Cardiac muscle cell (in vitro differentiated cells and primary cell): ENCODE data around the gene IFI6. TPM values are rescaled to one million over a fixed set of nuclear protein-coding genes. Genes with fewer than 3 reads are reported as not detected.

Experiments
- DNase-seq, 2 donors: peaks; one replicate each; pipeline versions ENCODE4 v3.0.0 to v3.0.0-alpha.2; 2010 to 2017; ENCODE audit warnings: low read depth in 1 of 2, low spot score in 1 of 2
- H3K27ac ChIP-seq: fragments of 200-600 bp; sonication (generic); 2 replicates; pipeline ENCODE4 v1.5.1; 2016
- H3K27me3 ChIP-seq: fragments of 200-600 bp; sonication (generic); 2 replicates; pipeline ENCODE4 v1.6.0; 2016; ENCODE audit warnings: control low read depth
- H3K36me3 ChIP-seq: fragments of 200-600 bp; sonication (generic); 2 replicates; pipeline ENCODE4 v1.5.1; 2016; ENCODE audit warnings: control low read depth
- H3K4me1 ChIP-seq: fragments of 200-600 bp; sonication (generic); 2 replicates; pipeline ENCODE4 v1.8.1; 2017; ENCODE audit warnings: low read depth, mild to moderate bottlenecking, mixed run types
- H3K4me3 ChIP-seq: fragments of 200-600 bp; sonication (generic); 2 replicates; pipeline ENCODE4 v1.5.1; 2016; ENCODE audit warnings: mild to moderate bottlenecking
- H3K9me3 ChIP-seq: fragments of 200-600 bp; sonication (generic); 2 replicates; pipeline ENCODE4 v1.5.1; 2017; ENCODE audit warnings: low read depth, mild to moderate bottlenecking, control low read depth
- polyA plus RNA-seq: library from polyadenylated mRNA; unstranded; fragments of >200 nt; fragmentation: Nextera tagmentation; extraction: Ambion mirVana; gene quantifications from 2 replicates; pipeline ENCODE4 v1.2.1, GENCODE V29; 2016
- total RNA-seq: library from RNA; depleted of rRNA; stranded (reverse); fragments of >200 nt; gene quantifications from 2 replicates; pipeline ENCODE4 v1.2.3, GENCODE V29; 2016
- TF ChIP-seq, protein P1 (sequence below): IDR thresholded peaks from 2 replicates; pipeline ENCODE4 v1.5.1; 2012; ENCODE audit warnings: low read depth, mild to moderate bottlenecking, low read length

IFI6 gene
- total and polyA plus RNA-seq, 2 experiments from 2014 or later, result 30.4 to 35.2 TPM

DNA sequence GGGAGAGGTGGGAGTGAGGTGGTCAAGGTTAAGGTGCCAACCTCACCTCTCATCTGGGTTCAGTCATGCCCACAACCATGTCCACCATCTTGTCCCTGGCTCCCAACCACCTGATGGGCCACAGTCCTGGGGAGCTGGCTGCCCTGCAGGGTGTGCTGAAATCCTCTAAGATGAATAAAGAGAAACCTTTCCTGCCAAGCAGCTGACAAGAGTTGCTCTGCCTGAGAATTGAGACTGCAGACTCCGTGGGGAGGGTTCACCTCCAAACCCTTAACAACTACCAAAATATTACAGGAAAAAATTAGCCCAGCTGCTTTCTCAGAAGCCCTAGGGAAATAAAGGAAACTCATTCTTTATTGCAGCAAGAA, 21.8 kb downstream of the IFI6 start:
- Histone ChIP-seq H3K36me3 (no peaks in the 10 kb centered on the region), H3K27ac (peak overlapping the region; percentile 24), H3K4me1 (peaks cover 18% of the 10 kb centered on the region), H3K27me3 (no peaks in the 10 kb centered on the region), H3K4me3 (no peak overlapping the region), H3K9me3 (no peaks in the 10 kb centered on the region)
- TF ChIP-seq, protein P1, sequence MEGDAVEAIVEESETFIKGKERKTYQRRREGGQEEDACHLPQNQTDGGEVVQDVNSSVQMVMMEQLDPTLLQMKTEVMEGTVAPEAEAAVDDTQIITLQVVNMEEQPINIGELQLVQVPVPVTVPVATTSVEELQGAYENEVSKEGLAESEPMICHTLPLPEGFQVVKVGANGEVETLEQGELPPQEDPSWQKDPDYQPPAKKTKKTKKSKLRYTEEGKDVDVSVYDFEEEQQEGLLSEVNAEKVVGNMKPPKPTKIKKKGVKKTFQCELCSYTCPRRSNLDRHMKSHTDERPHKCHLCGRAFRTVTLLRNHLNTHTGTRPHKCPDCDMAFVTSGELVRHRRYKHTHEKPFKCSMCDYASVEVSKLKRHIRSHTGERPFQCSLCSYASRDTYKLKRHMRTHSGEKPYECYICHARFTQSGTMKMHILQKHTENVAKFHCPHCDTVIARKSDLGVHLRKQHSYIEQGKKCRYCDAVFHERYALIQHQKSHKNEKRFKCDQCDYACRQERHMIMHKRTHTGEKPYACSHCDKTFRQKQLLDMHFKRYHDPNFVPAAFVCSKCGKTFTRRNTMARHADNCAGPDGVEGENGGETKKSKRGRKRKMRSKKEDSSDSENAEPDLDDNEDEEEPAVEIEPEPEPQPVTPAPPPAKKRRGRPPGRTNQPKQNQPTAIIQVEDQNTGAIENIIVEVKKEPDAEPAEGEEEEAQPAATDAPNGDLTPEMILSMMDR, result no peak
- DNase-seq, result no peak

DNA sequence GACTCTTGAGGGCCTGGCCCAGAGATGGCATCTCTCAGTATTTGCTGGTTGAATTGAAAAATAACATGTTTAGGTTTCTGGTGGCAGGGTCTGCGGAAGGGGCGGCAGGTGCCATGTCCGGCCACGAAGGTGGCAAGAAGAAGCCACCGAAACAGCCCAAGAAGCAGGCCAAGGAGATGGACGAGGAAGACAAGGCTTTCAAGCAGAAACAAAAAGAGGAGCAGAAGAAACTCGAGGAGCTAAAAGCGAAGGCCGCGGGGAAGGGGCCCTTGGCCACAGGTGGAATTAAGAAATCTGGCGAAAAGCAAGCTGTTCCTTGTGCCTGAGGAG, 22.7 kb downstream of the IFI6 start:
- Histone ChIP-seq H3K27me3 (no peaks in the 10 kb centered on the region), H3K27ac (no peak overlapping the region), H3K4me3 (no peak overlapping the region), H3K36me3 (no peaks in the 10 kb centered on the region), H3K4me1 (peaks cover 15% of the 10 kb centered on the region), H3K9me3 (no peaks in the 10 kb centered on the region)
- no peak for DNase-seq
- TF ChIP-seq, protein P1, result no peak

DNA sequence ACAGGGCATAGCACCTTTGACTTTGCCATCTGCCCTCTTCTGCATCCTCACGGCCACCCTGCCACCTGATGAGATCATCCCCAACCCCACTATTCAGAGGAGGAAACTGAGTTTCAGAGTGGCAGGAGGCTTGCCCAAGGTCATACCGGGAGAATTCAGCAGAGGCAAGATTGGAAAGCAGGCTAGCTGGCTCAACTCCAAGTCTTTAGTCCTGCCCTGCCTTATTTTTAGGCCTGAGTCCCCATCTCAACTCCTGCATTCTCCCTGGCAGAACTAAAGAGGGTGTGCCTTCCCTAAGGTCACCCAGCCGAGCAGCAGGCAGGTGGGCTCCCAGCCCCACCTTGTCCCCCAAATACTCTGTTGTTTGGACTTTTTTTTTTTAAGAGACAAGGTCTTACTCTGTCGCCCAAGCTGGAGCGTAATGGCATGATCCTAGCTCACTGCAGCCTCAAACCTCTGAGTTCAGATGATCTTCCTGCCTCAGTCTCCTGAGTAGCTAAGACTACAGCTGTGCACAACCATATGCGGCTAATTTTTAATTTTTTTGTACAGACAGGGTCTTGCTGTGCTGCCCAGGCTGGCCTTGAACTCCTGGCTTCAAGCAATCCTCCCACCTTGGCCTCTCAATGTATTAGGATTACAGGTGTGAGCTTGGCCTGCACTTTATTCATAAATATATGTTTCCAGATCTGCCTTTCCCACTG, 23.2 kb downstream of the IFI6 start:
- H3K27ac ChIP-seq, result no peak overlapping the region
- DNase-seq, result peak; percentile 41 to 51
- TF ChIP-seq, protein P1, result no peak
- no peaks in the 10 kb centered on the region for H3K9me3 ChIP-seq
- H3K4me1 ChIP-seq, result peaks cover 14% of the 10 kb centered on the region
- H3K4me3 ChIP-seq, result no peak overlapping the region
- H3K27me3 ChIP-seq, result no peaks in the 10 kb centered on the region
- no peaks in the 10 kb centered on the region for H3K36me3 ChIP-seq

DNA sequence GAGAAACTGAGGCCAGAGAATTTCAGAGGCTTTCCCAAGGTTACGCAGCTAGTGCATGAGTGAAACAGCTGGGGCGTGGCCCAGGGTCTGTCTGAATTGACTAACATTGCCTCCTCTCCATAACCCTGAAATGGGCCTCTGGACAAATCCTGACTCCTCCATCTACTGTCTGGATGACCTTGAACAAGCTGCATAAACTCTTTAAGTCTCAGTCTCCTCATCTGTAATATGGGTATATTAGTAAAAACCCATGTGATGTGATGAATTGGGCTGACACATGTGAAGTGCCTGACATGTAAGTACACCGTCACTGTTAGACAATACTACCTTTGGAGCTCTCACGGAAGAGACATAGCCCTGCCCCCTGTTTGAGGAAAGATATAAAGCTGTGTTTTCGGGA, 24.7 kb downstream of the IFI6 start:
- H3K27ac ChIP-seq, result no peak overlapping the region
- TF ChIP-seq, protein P1, result no peak
- no peaks in the 10 kb centered on the region for H3K36me3 ChIP-seq
- no peak for DNase-seq
- no peak overlapping the region for H3K4me3 ChIP-seq
- no peaks in the 10 kb centered on the region for H3K27me3 ChIP-seq
- H3K4me1 ChIP-seq, result peaks cover 10% of the 10 kb centered on the region
- no peaks in the 10 kb centered on the region for H3K9me3 ChIP-seq

DNA sequence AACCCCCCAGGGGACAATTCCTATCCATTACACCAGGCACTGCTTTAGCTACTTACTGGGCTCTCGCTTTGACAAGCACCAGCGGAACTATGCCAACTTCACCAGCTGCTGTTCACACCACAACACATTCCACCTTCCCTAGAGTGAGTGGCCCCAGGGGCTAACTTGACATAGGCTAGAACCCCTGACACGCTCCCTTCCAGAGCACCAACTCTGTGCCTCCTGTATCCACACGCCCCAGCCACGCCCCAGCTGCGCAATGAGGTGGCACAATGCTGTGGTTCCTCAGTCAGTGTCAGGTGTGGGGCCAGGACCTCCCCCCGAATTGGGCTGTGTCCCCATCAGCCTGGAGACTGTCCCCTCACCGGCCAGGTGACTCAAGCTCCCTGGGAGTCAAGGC, 25.3 kb downstream of the IFI6 start:
- H3K9me3 ChIP-seq, result no peaks in the 10 kb centered on the region
- DNase-seq, result no peak
- TF ChIP-seq, protein P1, result no peak
- H3K4me1 ChIP-seq, result peaks cover 10% of the 10 kb centered on the region
- H3K36me3 ChIP-seq, result no peaks in the 10 kb centered on the region
- no peaks in the 10 kb centered on the region for H3K27me3 ChIP-seq
- H3K4me3 ChIP-seq, result no peak overlapping the region
- no peak overlapping the region for H3K27ac ChIP-seq
